ENCODE results near the gene FAM161B. TPM values are rescaled to one million over a fixed set of nuclear protein-coding genes. Genes with fewer than 3 reads are reported as not detected.

FAM161B gene
- total RNA-seq, 1 experiment from 2014 or later = 1.6 TPM

- Histone ChIP-seq H3K4me3 (ENCODE audit: low read depth, low read length) (no peak overlapping the region), H3K4me1 (no peaks in the 10 kb centered on the region), H3K27me3 (replicated peaks; ENCODE audit: control insufficient read depth, insufficient read depth, low read length) (no peaks in the 10 kb centered on the region), H3K9me3 (peaks cover 4% of the 10 kb centered on the region; the same call in 1 of the 2 replicates), H3K36me3 (ENCODE audit: control insufficient read depth, insufficient read depth, low read length) (no peaks in the 10 kb centered on the region; the same call in 1 of the 2 replicates)
- no peak for DNase-seq
- no peak overlapping the region for H3K4me3 Mint-ChIP-seq (ENCODE audit: unreplicated experiment)
- intact Hi-C loops (cut with micrococcal nuclease; ENCODE audit: unreplicated experiment) = no loop called here
- ChIA-PET POLR2A (no interaction called here), CTCF (interaction anchor here (0.6 kb wide), 1 partner anchor 14 kb away, joined by 6 read pairs; no protein-coding TSS in a partner anchor)
- peaks cover 10% of the 10 kb centered on the region for H3K9me3 Mint-ChIP-seq (ENCODE audit: unreplicated experiment)
- H3K36me3 Mint-ChIP-seq (ENCODE audit: insufficient read depth, unreplicated experiment) = peaks cover 72% of the 10 kb centered on the region
- no TSS peak for BruUV-seq (replicated peaks)
- no peaks in the 10 kb centered on the region for H3K27me3 Mint-ChIP-seq (ENCODE audit: insufficient read depth, unreplicated experiment)
- H3K4me1 Mint-ChIP-seq (ENCODE audit: low read depth, unreplicated experiment) = no peaks in the 10 kb centered on the region
- H3K27ac Mint-ChIP-seq (ENCODE audit: unreplicated experiment) = no peak overlapping the region
- TF ChIP-seq, protein P1, sequence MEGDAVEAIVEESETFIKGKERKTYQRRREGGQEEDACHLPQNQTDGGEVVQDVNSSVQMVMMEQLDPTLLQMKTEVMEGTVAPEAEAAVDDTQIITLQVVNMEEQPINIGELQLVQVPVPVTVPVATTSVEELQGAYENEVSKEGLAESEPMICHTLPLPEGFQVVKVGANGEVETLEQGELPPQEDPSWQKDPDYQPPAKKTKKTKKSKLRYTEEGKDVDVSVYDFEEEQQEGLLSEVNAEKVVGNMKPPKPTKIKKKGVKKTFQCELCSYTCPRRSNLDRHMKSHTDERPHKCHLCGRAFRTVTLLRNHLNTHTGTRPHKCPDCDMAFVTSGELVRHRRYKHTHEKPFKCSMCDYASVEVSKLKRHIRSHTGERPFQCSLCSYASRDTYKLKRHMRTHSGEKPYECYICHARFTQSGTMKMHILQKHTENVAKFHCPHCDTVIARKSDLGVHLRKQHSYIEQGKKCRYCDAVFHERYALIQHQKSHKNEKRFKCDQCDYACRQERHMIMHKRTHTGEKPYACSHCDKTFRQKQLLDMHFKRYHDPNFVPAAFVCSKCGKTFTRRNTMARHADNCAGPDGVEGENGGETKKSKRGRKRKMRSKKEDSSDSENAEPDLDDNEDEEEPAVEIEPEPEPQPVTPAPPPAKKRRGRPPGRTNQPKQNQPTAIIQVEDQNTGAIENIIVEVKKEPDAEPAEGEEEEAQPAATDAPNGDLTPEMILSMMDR (IDR thresholded peaks at IDR 0.05; ENCODE audit: insufficient read depth in 1 of 2, low read depth in 1 of 2, low read length in 1 of 2, severe bottlenecking in 1 of 2, unreplicated experiment in 1 of 2) = no peak
These were observed 33.6 kb downstream of the FAM161B start for GRCh38 chr14:73916324-73916723.

DNA sequence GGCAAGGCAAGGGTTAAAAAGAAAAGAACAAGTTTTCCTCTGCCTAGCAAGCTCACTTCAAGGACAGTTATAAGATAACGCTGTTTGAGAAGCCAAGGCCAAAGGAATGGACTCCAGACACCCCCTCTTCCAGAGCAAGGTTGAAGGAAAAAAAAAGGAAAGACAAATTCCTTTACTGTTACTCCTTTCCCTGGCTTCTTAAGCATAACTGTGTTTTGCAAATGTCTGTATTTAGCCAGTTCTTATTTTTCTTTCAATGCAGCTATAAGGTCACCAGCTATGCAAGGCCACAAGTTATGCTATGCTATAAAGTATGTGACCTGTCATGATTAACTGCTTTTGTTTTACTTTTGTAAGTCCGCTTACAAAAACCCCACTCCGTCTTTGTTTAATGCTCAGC is 36.6 kb downstream of the FAM161B start:
- H3K27ac Mint-ChIP-seq (ENCODE audit: unreplicated experiment) = no peak overlapping the region
- CTCF ChIA-PET = no interaction called here

GRCh38 chr14:73909681-73910080 is 40.2 kb downstream of the FAM161B start:
- TF ChIP-seq, protein P1 (IDR thresholded peaks at IDR 0.05; ENCODE audit: insufficient read depth in 1 of 2, low read depth in 1 of 2, low read length in 1 of 2, severe bottlenecking in 1 of 2, unreplicated experiment in 1 of 2) = no peak
- CTCF ChIA-PET = no interaction called here
- DNase-seq = no peak
- POLR2A ChIA-PET = no interaction called here
- Mint-ChIP-seq H3K4me3 (ENCODE audit: unreplicated experiment) (no peak overlapping the region), H3K4me1 (ENCODE audit: low read depth, unreplicated experiment) (no peaks in the 10 kb centered on the region), H3K27ac (ENCODE audit: unreplicated experiment) (no peak overlapping the region), H3K9me3 (ENCODE audit: unreplicated experiment) (peaks cover 10% of the 10 kb centered on the region), H3K36me3 (ENCODE audit: insufficient read depth, unreplicated experiment) (peaks cover 83% of the 10 kb centered on the region), H3K27me3 (ENCODE audit: insufficient read depth, unreplicated experiment) (no peaks in the 10 kb centered on the region)
- H3K9me3 ChIP-seq = peaks cover 4% of the 10 kb centered on the region; the same call in 1 of the 2 replicates
- no peak overlapping the region for H3K4me3 ChIP-seq (ENCODE audit: low read depth, low read length)
- intact Hi-C loops (cut with micrococcal nuclease; ENCODE audit: unreplicated experiment) = no loop called here
- H3K36me3 ChIP-seq (ENCODE audit: control insufficient read depth, insufficient read depth, low read length) = peaks cover 4% of the 10 kb centered on the region
- BruUV-seq (replicated peaks) = no TSS peak
- H3K4me1 ChIP-seq = no peaks in the 10 kb centered on the region
- no peaks in the 10 kb centered on the region for H3K27me3 ChIP-seq (replicated peaks; ENCODE audit: control insufficient read depth, insufficient read depth, low read length)

More for the DNA sequence above, 36.6 kb downstream of the FAM161B start:
- no peaks in the 10 kb centered on the region for H3K4me1 Mint-ChIP-seq (ENCODE audit: low read depth, unreplicated experiment)
- Histone ChIP-seq H3K4me1 (no peaks in the 10 kb centered on the region), H3K9me3 (peaks cover 4% of the 10 kb centered on the region; the same call in 1 of the 2 replicates), H3K36me3 (ENCODE audit: control insufficient read depth, insufficient read depth, low read length) (peaks cover 1% of the 10 kb centered on the region; the same call in 1 of the 2 replicates), H3K27me3 (replicated peaks; ENCODE audit: control insufficient read depth, insufficient read depth, low read length) (no peaks in the 10 kb centered on the region), H3K4me3 (ENCODE audit: low read depth, low read length) (no peak overlapping the region)
- H3K27me3 Mint-ChIP-seq (ENCODE audit: insufficient read depth, unreplicated experiment) = no peaks in the 10 kb centered on the region
- POLR2A ChIA-PET = no interaction called here
- DNase-seq = no peak
- intact Hi-C loops (cut with micrococcal nuclease; ENCODE audit: unreplicated experiment) = no loop called here
- peaks cover 65% of the 10 kb centered on the region for H3K36me3 Mint-ChIP-seq (ENCODE audit: insufficient read depth, unreplicated experiment)
- BruUV-seq (replicated peaks) = no TSS peak
- TF ChIP-seq, protein P1 (IDR thresholded peaks at IDR 0.05; ENCODE audit: insufficient read depth in 1 of 2, low read depth in 1 of 2, low read length in 1 of 2, severe bottlenecking in 1 of 2, unreplicated experiment in 1 of 2) = no peak
- no peak overlapping the region for H3K4me3 Mint-ChIP-seq (ENCODE audit: unreplicated experiment)
- peaks cover 10% of the 10 kb centered on the region for H3K9me3 Mint-ChIP-seq (ENCODE audit: unreplicated experiment)
